SK-N-SH treated with all-trans-retinoic acid at 6 μM for 48 hours (cell line): Measurements from ENCODE around the gene PALLD.

Source experiments
- ESRRG ChIP-seq: fragments of 250-450 bp; sonication (Bioruptor Pico); IDR thresholded peaks from 2 replicates; pipeline ENCODE4 v1.6.1; 2021; ENCODE audit warnings: mild to moderate bottlenecking
- ISL1 ChIP-seq: fragments of 250-450 bp; sonication (Bioruptor Pico); IDR thresholded peaks from 2 replicates; pipeline ENCODE4 v2.1.2; 2022; ENCODE audit warnings: mild to moderate bottlenecking, moderate library complexity
- OSR1 ChIP-seq: fragments of 250-450 bp; sonication (Bioruptor Pico); IDR thresholded peaks from 2 replicates; pipeline ENCODE4 v1.8.0; 2022; ENCODE audit warnings: moderate library complexity, mild to moderate bottlenecking, inconsistent platforms
- RARB ChIP-seq: fragments of 250-450 bp; sonication (Bioruptor Pico); IDR thresholded peaks from 2 replicates; pipeline ENCODE4 v1.8.0; 2021; ENCODE audit warnings: mild to moderate bottlenecking, moderate library complexity
- TCF4 ChIP-seq: fragments of 250-450 bp; sonication (Bioruptor Pico); IDR thresholded peaks from 2 replicates; pipeline ENCODE4 v1.8.0; 2021; ENCODE audit warnings: mild to moderate bottlenecking, moderate library complexity, borderline replicate concordance
- ZFP30 ChIP-seq: fragments of 450-650 bp; formaldehyde crosslinking; IDR thresholded peaks from 2 replicates; pipeline ENCODE4 v1.5.0; 2022; ENCODE audit warnings: mild to moderate bottlenecking, moderate library complexity
- TF ChIP-seq, protein P1 (sequence below): fragments of 250-450 bp; sonication (Bioruptor Pico); IDR thresholded peaks from 2 replicates; pipeline ENCODE4 v1.8.0; 2020; ENCODE audit warnings: mild to moderate bottlenecking, moderate library complexity, borderline replicate concordance
- TF ChIP-seq, protein P2 (sequence below): fragments of 250-450 bp; sonication (Bioruptor Pico); IDR thresholded peaks from 2 replicates; pipeline ENCODE4 v1.8.0; 2021; ENCODE audit warnings: low read depth, mild to moderate bottlenecking, moderate library complexity, borderline replicate concordance
- TF ChIP-seq, protein P3 (sequence below): fragments of 250-450 bp; sonication (Bioruptor Pico); IDR thresholded peaks from 2 replicates; pipeline ENCODE4 v1.5.1; 2021; ENCODE audit warnings: mild to moderate bottlenecking, moderate library complexity
- TF ChIP-seq, protein P4 (sequence below): fragments of 250-450 bp; sonication (Bioruptor Pico); IDR thresholded peaks from 2 replicates; pipeline ENCODE4 v1.5.1; 2020; ENCODE audit warnings: low read depth, mild to moderate bottlenecking, moderate library complexity

DNA sequence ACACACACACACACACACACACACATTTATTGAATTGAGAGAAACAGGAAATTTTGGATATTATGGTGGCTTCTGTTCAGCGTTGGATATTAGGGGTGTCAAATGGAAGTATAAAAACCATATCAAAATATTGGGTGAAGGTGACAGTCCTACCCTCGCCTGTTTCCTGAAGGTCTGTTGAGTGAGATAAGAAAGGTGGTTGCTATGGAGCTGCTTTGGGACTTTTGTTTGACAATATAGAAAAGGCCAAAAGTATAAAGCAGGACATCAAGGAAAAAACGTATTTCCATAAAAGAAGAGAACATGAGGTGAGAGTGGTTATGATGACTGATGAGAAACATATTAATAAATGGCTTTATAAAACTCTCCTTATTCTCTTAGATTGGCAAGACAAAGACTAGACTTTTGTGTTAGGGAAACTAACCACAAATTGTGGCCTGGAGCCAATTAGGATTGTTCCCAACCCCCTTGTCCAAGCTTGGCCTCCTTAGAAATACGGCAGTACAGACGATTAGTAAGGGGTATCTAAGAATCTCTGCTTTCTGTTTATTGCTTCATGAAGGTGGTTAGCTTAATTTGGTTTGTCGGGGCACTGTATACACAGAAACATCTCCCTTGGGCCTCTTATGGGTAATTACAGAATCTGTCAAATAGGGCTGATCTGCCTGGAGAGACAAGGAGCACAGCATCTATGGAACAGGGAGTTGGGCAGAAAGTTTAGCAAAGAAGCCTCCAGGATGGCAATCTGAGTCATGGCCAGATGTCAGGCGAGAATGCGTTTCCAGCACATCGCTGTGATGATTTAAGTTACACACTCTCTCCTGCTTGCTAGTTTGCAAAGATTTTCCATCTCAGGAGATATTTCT lies 315.2 kb downstream of the PALLD start:
- TF ChIP-seq, protein P1, sequence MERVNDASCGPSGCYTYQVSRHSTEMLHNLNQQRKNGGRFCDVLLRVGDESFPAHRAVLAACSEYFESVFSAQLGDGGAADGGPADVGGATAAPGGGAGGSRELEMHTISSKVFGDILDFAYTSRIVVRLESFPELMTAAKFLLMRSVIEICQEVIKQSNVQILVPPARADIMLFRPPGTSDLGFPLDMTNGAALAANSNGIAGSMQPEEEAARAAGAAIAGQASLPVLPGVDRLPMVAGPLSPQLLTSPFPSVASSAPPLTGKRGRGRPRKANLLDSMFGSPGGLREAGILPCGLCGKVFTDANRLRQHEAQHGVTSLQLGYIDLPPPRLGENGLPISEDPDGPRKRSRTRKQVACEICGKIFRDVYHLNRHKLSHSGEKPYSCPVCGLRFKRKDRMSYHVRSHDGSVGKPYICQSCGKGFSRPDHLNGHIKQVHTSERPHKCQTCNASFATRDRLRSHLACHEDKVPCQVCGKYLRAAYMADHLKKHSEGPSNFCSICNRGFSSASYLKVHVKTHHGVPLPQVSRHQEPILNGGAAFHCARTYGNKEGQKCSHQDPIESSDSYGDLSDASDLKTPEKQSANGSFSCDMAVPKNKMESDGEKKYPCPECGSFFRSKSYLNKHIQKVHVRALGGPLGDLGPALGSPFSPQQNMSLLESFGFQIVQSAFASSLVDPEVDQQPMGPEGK (CRISPR knock-in tag): no peak
- TF ChIP-seq TCF4 (CRISPR knock-in tag) (no peak), RARB (CRISPR knock-in tag) (no peak), ZFP30 (CRISPR knock-in tag) (no peak), OSR1 (CRISPR knock-in tag) (no peak), ISL1 (CRISPR knock-in tag) (no peak), ESRRG (CRISPR knock-in tag) (no peak)
- TF ChIP-seq, protein P2, sequence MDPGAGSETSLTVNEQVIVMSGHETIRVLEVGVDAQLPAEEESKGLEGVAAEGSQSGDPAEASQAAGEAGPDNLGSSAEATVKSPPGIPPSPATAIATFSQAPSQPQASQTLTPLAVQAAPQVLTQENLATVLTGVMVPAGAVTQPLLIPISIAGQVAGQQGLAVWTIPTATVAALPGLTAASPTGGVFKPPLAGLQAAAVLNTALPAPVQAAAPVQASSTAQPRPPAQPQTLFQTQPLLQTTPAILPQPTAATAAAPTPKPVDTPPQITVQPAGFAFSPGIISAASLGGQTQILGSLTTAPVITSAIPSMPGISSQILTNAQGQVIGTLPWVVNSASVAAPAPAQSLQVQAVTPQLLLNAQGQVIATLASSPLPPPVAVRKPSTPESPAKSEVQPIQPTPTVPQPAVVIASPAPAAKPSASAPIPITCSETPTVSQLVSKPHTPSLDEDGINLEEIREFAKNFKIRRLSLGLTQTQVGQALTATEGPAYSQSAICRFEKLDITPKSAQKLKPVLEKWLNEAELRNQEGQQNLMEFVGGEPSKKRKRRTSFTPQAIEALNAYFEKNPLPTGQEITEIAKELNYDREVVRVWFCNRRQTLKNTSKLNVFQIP (CRISPR knock-in tag): no peak
- TF ChIP-seq, protein P3, sequence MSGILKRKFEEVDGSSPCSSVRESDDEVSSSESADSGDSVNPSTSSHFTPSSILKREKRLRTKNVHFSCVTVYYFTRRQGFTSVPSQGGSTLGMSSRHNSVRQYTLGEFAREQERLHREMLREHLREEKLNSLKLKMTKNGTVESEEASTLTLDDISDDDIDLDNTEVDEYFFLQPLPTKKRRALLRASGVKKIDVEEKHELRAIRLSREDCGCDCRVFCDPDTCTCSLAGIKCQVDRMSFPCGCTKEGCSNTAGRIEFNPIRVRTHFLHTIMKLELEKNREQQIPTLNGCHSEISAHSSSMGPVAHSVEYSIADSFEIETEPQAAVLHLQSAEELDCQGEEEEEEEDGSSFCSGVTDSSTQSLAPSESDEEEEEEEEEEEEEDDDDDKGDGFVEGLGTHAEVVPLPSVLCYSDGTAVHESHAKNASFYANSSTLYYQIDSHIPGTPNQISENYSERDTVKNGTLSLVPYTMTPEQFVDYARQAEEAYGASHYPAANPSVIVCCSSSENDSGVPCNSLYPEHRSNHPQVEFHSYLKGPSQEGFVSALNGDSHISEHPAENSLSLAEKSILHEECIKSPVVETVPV (CRISPR knock-in tag): no peak
- TF ChIP-seq, protein P4, sequence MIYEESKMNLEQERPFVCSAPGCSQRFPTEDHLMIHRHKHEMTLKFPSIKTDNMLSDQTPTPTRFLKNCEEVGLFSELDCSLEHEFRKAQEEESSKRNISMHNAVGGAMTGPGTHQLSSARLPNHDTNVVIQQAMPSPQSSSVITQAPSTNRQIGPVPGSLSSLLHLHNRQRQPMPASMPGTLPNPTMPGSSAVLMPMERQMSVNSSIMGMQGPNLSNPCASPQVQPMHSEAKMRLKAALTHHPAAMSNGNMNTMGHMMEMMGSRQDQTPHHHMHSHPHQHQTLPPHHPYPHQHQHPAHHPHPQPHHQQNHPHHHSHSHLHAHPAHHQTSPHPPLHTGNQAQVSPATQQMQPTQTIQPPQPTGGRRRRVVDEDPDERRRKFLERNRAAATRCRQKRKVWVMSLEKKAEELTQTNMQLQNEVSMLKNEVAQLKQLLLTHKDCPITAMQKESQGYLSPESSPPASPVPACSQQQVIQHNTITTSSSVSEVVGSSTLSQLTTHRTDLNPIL (CRISPR knock-in tag): no peak
